GM18870 (cell line): ENCODE data around the gene STOML1.

ENCODE experiments used
- ATAC-seq: cut with Tn5 transposase; IDR thresholded peaks from one replicate; pipeline ENCODE4 v1.9.1; 2021; ENCODE audit warnings: moderate library complexity; ENCODE audit not compliant: unreplicated experiment

STOML1 gene, protein sequence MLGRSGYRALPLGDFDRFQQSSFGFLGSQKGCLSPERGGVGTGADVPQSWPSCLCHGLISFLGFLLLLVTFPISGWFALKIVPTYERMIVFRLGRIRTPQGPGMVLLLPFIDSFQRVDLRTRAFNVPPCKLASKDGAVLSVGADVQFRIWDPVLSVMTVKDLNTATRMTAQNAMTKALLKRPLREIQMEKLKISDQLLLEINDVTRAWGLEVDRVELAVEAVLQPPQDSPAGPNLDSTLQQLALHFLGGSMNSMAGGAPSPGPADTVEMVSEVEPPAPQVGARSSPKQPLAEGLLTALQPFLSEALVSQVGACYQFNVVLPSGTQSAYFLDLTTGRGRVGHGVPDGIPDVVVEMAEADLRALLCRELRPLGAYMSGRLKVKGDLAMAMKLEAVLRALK

DNA sequence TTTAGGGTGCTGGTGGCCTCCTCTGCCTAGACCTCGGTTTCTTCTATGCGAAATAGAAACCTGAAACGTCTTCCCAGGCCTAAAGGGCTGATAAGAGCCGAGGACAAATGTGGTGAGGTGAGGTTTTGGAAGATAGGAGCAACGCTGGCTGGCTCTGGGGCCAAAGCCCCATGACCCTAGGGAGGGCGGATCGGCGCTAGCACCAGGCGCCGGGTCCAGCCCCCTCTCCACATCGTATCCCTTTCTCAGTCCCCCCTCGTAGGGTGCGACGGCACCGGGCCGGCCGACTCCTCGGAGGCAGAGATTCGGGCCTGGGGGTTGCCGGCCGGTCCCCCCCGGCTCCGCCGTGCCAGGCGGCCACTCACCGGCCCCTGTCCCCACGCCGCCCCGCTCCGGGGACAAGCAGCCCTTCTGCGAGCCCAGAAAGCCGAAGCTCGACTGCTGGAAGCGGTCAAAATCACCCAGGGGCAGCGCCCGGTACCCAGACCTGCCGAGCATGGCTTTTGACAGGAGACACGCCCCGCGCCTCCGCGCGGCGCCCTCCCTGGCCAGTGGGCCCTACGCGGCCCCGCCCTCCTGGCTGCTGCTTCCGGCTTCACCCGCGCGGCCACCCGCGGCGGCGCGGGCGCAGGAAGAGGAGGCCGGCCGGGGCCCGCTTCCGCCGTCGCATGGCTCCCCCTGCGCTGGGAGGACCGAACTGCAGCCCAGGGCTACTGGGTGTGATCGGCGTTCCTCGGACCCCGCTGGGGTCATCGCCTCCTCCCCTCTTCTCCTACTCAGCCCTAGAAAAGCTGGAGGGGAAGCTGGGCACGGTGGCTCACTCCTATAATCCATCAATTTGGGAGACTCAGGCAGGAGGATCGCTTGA, at the start of gene STOML1:
Gene STOML1 (minus strand): TSS at position 570 of the 868 bp plus-strand sequence. CDS start 72 bp downstream, at position 498.
- ATAC-seq: peak; percentile 31

DNA sequence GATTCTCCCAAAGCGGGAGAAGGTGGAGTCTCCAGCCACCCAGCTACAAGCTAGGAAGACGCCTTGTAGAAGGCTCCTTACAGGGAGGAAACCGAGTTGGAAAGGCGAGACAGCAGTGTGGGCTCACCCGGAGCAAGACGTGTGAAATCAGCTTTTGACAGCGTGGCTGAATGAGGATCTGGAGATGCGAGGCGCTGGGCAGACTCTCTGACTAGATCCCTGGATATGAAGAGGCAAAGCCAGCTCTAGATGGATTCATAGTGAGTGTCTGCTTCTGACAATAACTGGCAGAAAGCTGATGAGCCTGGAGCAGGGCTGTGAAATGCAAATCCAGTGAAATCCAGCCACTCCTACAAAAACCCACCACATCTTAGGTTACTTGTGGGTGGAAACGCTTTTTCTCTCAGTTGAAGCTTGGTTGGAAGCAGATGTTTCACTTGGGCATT, 49.2 kb upstream of the STOML1 start:
- no peak for ATAC-seq

DNA sequence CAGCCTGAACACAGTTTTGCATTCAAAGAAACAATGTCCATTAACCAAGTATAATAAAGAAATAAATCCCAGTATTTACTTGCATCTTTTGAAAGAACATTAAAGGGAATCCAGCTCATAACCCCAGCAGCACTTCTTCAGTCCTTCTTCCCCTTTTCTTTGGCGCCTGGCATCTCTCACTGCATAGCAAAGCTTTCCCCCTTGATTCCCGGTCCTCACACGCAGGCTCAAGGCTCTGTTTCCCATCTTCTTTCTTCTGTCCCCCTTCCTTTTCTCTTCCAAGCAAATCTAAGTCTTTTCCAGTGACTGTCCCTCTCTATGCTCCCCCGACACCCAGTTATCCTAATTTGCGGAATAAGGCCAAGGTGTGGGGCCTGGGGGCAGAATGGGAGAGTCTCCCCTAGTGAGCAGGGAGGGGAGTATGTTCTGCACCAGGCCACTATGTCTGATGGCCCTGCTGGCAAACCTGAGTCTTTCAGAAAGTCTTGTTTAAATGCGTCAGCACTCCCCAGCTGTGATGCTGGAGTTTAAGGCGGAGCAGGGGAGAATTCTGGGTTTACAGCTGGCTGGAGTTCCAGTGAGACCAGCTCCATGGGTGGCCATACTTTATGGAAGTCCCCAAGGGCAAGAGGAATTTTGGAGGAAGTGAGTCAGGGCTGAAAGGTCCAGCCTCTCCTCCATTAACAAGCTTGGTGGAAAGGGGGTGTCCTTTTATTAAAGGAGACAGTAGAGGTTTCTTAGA, 48.2 kb upstream of the STOML1 start:
- no peak for ATAC-seq

DNA sequence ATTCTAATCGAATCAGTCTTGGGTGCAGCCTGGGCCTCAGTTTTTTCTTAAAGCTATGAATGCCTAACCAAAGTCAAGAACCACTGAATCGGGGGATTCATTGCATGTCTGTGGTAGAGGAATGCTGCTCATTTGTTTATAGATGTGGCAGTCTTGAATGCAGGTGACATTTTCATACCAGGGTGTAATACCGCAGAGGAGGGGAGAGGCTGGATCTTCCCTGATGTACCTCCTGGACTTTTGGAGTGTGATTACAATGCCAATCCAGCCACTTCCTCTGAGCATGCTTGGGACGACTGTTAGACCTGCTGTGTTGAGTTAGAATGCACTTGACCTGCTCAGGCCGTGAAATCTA, 47.5 kb upstream of the STOML1 start:
- ATAC-seq: no peak

DNA sequence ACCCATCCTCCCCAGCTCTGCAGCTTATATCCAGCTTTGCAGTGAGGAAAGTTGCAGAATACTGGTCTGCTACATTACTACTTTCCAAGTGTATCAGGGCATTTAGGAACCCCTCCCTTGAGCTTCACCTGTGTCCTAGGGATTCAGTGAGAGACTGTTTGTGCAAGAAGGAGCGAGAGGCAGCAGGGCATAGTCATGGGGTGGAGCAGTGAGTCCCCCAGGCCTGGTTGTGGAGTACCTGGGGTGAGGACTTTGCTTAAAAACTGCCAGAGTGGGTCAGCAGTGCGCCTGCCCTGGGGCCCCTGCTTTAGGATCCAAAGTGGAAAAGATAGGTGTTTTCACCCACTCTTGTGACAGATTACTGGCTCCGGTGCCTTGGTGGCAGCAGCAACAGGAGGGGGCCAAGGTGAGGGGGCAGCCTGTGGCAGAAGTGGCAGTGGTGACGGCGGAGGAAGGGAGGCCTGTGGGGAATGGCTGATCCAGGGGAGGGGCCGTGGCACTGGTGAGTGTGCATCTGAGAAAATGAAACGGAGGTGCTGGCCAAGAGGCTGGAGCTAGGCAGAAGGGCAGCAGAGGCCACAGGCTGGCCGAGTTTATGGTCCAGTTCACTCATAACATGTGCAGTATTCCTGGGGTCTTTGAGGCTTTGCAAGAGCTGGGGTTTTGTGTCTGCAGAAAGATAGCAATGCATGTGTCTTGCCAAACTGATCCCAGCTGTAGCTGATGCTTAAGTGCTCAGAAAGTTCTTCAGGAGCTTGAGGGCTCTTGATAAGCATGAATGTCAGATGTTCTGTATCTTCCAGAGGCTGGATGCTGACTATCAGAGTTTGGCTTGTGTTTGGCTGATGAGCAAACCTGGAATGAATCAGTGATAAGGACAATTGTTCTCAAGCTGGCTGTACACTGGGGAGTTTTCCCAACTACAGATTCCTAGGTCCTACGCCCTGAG, 46.9 kb upstream of the STOML1 start:
- no peak for ATAC-seq

DNA sequence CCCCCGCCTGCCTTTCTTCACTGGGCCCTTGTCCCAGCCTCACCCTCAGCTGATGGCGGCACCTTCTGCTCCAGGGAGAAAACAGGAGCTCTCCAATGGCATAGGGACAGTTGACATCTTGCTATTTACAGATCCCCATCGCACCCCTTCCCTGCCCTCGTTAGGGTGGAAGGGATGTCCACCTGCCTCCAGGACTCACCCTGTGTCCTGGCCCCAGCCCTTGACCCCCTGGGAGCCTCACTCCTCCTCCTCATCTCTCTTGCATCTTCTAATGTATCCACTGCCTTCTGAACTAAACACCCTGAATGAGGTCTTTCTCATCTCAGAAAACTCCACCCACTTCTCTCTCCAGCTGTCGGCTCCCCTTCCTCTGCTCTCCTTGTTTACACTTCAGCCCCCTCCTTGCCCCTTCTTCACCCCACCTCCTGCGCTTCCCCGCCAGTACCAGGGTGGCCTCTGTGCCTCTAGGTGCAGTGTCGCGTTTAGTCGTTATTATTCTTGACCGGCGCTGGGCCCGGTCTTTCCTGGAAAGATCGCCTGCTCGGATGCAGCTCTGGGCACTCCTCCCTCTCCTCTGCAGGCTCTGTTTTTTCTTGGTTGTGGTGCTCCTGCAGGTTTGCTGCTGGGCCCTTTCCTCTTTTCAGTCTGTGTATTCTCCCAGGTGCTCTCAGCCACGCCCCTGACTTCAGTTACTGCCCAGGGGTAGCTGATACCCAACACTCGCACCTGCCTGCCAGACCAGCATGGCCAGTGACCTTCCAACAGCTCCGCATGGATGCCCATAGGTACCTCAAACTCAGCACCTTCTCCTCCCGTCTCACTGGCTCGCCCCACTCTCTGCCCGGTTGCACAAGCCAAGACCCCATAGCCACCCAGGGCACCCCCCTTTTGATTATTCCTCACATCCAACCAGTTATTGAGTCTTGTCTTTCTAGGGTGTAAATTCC, 45.3 kb upstream of the STOML1 start:
- ATAC-seq: no peak

DNA sequence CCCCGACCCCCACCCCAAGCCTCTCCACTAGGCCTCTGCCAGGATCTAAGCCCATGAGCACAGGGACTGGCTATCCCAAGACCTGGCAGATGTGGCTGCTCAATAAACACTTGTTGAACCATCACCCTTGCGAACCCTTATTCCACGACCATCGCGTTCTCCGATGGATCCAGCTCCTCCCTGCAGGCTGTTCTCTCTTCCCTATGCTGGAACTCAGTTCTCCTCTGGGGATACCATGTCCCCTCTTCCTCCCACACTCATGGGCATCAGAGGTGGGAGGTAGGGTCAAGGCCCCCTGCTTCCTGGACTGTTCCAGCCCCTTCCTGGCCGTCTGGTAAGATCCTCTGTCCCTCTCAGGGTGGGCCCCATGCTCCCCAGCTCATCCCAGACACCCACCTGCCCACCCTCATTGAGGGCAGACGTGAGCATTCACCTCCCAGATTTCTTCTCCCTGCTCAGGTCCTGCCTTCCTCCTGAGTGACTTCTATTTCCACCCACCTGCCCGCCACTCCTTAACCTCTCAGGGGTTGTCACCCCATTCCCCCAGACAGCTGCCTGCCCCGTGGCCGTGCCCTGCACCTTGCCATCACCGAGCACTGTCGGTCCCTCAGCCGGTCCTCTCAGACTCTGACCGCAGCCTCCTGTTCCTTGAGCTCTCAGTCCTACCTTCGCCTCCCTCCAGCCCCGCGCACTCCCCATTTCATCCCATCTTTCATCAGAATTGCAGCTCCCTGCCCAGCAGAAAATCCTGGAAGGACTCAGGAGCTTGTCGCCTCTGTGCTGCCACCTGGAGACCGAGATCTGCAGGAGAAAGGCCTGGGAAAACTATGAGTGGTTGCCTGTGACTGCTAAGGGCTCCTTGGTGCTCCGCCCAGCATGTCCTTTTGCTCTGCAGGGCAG, 44.4 kb upstream of the STOML1 start:
- no peak for ATAC-seq

DNA sequence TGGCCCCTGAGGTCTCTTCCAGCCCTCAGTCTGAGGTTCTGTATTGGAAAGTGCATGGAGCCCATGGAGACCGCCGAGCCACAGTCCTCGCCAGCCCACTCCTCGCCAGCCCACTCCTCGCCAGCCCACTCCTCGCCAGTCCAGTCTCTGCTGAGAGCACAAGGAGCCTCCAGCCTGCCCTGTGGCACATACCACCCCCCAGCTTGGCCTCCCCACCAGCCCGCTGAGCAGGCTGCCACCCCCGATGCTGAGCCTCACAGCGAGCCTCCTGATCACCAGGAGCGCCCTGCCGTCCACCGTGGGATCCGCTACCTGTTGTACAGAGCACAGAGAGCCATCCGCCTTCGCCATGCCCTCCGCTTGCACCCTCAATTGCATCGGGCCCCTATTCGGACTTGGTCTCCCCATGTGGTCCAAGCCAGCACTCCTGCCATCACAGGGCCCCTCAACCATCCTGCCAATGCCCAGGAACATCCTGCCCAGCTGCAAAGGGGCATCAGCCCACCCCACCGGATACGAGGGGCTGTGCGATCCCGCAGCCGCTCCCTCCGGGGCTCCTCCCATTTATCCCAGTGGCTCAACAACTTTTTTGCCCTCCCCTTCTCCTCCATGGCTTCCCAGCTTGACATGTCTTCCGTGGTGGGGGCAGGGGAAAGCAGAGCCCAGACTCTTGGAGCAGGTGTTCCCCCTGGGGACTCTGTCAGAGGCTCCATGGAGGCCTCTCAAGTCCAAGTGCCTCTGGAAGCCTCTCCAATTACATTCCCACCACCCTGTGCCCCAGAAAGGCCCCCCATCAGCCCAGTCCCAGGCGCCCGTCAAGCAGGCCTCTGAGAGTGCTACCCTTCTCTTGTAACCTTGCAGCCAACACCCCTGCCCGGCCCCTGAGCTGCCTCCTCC, 43.3 kb upstream of the STOML1 start:
- no peak for ATAC-seq

DNA sequence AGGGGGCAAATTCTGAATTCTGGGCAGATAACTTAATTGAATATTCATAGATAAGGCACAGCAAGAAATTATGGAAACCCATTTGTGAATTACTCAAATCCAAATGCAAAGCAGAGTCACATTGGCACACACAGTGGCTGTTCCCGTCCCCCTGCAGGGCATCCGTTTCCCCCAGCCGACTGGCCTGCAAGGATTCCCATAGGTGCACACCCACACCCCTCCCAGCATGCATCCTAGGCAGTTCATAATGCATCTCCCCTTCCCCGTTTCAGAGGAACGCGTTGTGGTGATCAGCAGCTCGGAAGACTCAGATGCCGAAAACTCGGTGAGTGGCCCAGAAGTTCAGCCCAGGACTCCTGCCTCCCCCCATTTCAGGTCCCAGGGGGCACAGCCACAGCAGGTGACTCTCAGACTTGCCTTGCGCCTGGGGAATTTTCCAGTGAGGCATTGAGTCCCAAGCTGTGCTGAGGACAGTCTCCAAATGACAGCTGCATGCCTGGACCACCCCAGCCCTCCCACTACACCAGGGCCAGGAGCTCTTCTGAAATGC, 42.2 kb upstream of the STOML1 start:
- no peak for ATAC-seq

DNA sequence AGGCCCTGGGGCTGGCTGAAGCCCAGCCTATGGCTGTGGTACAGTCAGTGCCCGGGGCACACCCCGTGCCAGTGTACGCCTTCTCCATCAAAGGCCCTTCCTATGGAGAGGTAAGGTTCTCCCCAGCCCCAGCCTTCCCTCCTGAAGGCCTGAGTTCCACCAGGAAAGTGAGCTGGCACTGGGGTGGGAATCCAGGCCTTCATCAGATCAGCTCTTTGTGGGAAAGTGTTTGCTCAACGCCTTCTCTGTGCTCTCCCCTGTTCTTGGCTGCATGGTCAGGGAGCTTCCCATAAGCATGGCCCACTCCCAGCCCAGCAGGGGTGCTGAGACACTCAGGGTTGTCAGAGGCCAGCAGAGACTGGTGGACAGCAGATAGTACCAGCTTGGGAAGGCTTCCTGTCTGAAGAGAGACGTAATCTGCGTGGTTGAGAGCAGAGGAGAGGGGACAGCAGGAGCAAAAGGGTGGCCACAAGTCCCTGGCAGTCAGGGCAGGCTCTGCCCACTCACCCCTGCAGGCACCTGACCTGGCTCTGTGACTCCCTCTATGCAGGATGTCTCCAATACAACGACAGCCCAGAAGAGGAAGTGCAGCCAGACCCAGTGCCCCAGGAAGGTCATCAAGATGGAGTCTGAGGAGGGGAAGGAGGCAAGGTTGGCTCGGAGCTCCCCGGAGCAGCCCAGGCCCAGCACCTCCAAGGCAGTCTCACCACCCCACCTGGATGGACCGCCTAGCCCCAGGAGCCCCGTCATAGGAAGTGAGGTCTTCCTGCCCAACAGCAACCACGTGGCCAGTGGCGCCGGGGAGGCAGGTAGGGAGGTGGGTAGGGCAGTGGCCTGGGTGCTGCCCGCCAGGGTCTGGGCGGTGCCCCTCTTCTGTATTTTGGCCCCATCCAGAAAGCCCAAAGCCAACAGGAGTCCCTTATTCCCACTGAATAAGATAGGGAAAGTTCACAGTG, 40.8 kb upstream of the STOML1 start:
- ATAC-seq: no peak

DNA sequence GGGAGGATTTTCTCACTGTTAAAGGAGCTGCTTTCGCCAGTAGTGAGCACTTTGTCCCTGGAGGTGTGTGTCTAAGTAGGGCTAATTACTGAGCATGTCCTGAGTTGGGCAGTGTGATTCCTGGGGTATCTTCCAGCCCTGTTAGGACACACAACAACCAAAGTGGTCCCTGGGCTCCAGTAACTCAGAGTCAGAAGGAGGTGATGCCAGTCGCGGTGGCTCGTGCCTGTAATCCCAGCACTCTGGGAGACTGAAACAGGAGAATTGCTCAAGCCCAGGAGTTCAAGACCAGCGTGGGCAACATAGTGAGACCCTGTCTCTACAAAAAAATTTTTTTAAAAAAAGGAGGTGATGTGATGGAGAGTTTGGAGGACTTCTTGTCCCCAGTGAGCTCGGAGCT, 40.0 kb upstream of the STOML1 start:
- ATAC-seq: no peak

DNA sequence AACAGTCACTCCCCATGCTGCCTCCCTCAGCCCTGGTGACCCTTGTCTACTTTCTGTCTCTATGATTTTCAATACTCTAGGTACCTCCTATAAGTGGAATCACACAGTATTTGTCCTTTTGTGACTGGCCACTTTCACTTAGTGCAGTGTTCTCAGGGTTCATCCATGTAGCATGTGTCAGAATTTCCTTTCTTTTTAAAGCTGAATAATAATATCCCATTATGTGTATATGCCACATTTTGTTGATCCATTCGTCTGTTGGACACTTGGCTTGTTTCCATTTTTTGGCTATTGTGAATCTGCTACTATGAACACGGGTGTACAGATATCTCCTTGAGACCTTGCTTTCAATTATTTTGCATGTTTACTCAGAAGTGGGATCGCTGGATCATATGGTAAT, 36.6 kb upstream of the STOML1 start:
- ATAC-seq: no peak

DNA sequence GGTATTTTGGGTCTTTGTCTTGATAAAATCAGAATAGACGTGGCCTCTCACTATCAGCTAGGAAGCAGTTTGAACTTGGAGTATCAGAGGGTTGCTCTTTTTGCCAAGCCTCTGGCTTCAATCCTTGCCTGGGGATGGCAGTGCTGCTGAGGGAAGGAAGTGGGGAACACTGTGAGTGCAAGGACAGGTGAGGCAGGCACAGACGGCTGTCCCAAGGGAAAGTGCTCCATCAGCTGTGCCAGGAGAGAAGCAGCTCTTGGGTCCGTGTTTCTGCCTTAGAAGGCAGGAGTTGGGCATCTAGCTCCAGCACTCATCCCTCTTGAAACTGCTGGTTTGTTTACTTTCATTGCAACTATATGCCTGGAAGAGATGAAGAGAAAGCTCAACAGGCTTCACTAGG, 35.6 kb upstream of the STOML1 start:
- no peak for ATAC-seq

DNA sequence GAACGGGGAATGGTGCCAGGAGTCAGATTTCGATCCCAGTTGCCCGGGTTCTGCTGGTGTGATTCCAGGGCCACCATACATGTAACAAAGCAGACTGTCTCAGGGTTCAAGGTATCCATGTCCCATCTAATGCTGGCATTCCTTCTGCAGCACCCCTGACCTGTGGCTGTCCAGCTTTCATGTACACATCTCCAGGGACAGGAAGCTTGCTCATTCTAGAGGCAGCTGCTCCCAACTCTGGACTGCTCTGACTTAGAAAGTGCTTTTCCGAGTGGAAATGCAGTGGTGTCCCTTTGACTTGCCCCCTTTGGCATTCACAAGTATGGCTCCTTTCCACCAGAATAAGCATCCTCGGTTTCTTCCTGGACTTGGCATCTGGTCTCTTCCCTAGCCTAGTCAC, 33.3 kb upstream of the STOML1 start:
- no peak for ATAC-seq

DNA sequence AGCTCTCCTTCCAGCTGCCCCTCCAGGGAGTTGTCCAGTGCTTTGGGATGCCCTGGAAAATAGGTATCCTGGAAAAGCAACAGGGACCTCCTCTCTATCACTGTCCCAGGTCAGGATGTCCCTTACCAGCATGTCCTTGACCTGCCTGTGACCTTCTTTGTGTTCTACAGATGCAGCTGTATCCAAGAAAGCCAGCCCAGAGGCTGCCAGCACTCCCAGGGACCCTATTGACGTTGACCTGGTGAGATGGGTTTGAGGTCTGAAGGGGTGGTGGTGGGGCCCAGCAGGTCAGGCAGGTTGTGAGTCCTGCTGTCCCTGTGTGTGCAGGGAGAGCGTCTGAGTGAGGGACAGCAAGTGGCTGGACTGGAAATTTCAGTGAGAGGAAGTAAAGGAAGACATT, 32.6 kb upstream of the STOML1 start:
- no peak for ATAC-seq
